NCI-H146 (cell line): ENCODE results near the gene C2orf42.
A peak's percentile ranks its signal among the peaks of the same experiment; 100 is the strongest.
"Not testable (repeated sequence)": the region's sequence is repeated elsewhere in the genome, so short reads cannot be mapped to it uniquely, and the experiment has no call there.

ENCODE experiments used
- DNase-seq: peaks from one replicate; lab custom pipeline; 2025; lab: John Stamatoyannopoulos, UW

C2orf42 gene

DNA sequence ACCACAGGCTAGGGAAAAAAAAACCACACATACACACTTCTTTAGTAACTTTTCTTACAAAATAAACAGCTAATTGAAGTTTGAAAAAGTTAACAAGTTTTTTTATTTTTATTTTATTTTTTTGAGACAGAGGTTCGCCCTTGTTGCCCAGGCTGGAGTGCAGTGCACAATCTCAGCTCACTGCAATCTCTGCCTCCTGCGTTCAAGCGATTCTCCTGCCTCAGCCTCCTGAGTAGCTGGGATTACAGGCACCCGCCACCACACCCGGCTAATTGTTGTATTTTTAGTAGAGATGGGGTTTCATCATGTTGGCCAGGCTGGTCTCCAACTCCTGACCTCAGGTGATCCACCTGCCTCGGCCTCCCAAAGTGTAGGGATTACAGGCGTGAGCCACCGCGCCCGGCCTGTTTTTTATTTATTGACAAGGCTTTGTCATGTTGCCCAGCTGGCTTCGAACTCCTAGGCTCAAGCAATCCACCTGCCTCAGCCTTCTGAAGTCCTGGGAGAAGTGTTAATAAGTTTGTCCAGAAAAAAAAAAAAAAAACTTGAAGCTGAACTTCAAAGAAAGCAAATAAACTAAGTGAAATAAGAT, 21.1 kb downstream of the C2orf42 start:
- not testable (repeated sequence) for DNase-seq

DNA sequence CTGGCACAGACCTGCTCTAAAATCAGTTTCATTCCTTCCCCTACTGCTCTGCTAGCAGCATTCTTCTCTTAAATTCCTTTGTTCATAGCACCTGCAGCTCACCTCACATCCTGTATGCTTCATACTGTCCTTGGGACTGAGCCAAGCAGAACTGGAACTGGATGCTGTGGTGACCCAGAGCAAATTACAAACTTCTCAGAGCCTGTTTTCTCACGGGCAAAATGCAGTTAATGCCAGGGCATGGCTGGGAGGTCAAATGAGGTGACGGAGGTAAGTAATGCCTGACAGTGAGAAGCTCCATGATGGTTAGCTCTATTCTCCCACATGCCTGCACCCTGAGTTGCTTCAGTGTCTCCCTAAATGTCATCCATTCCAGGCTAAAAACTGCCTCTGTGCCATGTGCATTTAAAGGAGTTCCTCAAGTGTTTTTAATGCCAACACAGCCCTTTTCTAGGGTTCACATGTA, 29.7 kb downstream of the C2orf42 start:
- DNase-seq, result no peak

DNA sequence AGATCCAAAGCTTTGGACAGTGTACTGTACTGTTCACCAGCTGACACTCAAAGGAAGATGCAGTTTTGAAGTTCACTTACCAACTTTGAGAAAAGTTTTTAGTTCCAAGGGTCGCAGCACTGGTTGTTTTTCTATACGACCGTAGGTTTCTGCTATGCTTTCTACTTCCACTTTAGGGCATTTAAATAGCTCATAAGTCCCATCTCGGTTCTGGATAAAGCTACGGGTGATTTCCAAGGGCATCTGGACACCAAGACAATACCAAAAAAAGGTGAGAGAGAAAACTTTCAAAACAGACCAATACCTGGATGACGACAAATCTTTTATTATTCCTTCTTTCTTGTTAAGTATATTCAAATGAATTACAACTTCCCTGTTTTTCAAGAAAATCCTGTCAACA, 30.3 kb downstream of the C2orf42 start:
- no peak for DNase-seq

DNA sequence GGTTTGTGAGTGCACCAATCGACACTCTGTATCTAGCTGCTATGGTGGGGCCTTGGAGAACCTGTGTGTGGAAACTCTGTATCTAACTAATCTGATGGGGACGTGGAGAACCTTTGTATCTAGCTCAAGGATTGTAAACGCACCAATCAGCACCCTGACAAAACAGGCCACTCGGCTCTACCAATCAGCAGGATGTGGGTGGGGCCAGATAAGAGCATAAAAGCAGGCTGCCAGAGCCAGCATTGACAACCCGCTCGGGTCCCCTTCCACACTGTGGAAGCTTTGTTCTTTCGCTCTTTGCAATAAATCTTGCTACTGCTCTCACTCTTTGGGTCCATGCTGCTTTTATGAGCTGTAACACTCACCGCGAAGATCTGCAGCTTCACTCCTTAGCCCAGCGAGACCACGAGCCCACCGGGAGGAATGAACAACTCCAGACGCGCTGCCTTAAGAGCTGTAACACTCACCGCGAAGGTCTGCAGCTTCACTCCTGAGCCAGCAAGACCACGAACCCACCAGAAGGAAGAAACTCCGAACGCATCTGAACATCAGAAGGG, 41.6 kb downstream of the C2orf42 start:
- not testable (repeated sequence) for DNase-seq

DNA sequence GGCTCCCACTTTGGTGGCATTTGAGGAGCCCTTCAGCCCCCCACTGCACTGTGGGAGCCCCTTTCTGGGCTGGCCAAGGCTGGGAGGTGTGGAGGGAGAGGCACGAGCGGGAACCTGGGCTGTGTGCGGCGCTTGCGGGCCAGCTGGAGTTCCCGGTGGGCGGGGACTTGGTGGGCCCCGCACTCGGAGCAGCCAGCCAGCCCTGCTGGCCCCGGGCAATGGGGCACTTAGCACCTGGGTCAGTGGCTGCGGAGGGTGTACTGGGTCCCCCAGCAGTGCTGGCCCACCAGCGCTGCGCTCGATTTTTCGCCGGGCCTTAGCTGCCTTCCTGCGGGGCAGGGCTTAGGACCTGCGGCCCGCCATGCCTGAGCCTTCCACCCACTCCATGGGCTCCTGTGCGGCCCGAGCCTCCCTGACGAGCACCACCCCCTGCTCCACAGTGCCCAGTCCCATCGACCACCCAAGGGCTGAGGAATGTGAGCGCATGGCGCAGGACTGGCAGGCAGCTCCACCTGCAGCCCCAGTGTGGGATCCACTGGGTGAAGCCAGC, 42.5 kb downstream of the C2orf42 start:
- not testable (repeated sequence) for DNase-seq

DNA sequence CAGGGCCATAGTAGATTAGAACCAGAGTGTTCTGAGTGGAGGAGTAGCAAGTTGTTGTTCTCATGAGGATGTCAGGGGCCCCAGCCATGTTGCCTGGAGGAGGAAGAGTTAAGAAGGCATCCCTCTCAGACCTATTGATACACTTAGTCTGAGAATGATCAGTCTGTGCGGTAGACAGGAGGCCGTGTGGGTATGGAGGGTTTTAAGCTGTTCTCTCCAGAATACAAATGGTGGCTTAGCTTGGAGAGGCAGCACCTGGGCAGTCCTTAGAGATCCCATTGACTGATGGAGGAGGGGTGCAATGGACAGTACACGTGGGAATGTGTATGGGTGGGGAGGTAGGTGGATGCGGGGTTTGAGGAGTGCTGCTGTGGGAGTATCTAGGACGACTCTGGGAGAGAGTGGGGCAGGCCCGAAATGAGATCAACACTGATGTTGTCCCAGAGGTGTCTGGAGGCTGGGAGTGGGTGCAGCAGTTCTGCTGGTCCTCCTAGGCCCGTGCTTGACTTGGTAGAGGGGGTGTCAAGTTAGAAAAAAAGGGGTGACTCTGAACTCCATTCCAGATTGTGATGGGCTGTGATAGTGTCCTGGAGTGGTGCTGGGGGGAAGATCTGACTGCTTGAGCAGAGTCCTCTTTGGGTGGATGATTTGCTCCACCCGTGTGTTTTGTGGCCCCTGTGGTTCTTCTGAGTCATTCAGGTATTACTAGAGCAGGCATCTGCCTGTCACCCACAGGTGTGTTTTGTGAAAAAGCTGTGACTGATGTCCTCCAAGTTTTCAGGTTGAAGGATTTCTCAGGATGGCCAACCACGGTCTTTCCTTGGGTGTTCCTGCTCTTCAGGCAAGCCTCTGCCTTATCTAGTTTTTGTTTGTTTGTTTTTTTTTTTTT, 44.7 kb downstream of the C2orf42 start:
- DNase-seq, result no peak

DNA sequence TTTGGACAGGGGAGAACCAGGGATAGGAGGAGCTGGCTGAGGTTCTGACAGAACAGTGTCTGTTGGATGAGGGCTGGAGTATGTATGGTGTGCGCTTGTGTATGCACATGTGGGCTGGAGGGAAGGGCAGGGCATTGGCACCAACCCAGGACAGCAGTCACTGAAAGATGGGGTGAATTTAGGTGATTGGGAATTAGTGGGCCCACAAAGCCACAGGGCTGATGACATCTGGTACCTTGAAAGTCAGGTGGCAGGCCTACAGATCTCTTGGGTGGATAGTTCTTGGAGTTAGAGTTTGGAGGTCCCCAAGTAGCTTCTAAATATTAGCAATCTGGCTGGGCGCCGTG, 45.7 kb downstream of the C2orf42 start:
- no peak for DNase-seq

DNA sequence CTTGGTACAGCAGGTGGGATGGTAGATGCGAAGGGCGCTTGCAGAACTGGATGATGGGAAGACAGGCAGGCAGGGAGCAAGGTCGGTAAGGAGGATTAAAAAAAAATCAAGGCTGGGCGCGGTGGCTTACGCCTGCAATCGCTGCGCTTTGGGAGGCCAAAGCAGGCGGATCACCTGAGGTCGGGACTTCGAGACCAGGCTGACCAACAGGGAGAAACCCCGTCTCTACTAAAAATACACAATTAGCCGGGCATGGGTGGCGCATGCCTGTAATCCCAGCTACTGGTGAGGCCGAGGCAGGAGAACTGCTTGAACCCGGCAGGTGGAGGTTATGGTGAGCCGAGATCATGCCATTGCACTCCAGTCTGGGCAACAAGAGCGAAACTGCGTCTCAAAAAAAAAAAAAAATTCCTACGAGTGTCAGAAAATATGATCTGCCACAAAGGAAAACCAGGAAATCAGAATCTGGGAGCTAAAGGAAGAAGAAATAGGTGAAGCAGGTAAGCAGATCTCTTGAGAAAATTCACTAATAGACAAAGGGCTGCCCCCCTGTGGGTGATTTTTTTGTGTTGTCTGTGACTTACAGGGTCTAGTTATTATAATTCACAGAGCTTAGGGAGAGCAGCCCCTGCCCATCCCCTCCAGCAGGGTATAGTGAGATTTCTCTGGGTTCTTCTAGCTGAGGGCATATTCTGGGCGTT, 46.2 kb downstream of the C2orf42 start:
- DNase-seq, result no peak

DNA sequence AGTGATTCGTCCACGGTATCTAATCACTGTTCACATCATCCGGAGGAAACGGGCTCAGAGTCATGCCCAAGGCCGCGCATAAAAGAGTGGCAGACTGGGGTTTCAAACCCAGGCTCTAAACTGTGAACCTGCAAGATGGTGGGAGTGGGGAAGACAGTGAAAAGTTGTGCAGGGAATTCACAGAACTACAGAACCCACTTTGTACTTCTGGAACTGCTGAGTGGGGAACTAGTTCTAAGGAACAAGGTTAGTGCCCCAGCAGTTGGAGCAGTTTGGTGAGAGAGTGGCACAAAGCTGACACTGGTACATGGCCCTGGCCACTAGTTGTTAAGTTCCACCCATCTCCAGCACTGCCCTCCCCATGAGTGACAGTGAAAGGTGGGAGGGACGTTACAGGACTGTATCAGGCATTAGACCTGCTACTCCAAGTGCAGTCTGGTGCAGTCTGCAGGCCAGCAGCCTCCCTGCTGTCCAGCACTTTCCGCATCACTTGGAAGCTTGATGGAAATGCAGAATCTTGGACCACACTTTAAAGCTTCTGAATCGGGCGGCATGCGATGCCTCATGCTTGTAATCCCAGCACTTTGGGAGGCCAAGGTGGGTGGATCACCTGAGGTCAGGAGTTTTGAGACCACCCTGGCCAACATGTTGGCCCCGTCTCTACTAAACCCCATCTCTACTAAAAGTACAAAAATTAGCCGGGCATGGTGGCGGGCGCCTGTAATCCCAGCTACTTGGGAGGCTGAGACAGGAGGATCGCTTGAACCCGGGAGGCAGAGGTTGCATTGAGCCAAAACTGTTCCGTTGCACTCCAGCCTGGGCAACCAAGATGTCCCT, 47.3 kb downstream of the C2orf42 start:
- DNase-seq, result peak; percentile 75

DNA sequence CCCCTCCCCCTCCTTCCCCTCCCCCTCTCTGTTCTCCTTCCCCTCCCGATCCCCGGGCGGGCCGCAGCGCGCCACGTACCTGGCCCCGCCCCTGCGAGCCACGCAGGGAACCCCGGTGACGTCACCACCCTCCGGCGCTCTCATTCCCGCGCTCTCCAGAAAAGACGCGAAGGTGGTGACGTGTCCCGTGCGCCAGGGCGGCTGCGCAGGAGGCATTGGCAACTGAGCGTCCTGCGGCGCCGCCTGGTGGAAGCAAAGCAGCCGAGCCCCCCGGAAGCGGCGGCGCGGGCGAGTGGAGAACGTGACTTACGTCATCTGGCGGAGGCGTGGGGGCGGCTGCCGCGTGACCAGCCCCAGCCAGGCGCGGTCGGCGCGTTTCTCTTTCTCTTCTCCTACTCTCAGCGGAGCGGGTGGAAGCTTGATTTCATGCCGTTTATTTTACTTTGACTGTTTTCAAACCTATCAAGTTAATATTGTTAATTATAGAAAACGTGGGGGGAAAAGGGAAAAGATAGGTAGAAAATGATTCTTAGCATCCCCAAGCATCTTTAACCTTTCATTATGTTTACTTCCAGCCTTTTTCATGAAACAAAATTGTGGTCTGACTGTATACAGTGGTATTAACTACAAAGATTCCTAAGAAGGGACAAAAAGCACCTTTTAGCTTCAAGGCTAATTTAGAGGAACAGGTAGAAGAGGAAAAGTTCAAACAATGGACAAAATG, 48.1 kb downstream of the C2orf42 start:
- DNase-seq, result peak; percentile 99

DNA sequence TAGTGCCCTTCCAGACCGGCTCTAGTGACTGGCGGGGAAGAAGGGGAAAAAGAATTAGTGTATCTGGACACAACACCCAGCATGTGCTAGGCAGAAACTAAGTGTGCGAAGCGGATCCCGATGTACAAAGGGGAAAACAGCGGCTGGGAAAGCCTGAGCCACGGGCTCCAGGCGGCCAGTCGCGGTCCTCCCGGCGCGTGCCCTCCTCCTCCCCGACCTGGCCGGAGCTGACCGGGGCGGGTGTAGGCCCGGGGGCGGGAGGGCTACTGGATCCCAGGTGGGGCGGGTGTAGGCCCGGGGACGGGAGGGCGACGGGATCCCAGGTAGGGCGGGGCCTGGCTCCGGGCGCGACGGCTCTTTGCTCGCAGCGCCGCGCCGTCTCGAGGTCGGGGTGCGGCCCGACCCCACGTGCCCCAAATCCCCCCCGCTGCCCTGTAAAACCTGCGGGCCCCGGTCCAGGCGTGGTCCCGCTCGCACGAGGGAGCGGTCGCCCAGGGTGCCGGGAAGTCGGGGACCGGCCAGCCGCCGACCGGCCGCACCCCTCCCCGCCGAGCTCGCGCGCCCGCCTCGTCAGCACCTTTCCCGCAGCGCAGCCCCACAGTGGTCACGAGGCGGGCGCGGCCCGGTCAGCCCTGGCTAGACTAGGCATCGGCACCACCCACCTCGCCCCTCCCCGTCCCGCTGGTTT, 48.8 kb downstream of the C2orf42 start:
- DNase-seq, result peak; percentile 84

DNA sequence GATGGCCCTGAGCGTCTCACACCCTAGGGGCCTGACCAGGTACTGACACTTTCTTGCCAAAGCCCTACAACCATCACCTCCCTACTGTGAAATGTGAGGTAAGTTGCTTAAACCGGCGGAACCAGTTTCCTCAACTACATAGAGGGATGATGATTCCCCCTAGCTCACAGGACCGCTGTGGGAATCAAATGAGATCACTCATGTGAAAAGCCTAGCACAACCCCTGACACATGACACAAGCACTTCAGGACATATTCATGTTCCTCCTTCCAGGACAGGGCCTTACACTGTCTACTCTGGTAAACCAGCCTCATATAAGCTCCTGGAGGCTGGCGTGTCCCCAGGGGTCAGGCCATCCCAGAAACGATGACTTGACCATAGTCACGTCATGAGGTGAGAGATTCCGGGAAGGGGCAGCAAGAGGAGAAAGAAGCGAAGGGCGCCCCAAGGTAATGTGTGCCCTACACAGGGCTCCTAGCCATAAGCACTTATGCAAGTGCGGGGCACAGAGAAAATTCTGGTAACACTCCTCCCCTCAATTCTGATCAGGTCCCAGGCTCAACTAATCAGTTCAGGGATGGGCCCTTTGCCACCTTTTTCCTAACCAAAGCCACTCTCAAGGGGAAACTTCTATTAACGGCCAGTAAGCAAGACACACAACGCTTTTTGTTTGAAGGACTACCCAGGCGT, 49.5 kb downstream of the C2orf42 start:
- DNase-seq, result peak; percentile 69

DNA sequence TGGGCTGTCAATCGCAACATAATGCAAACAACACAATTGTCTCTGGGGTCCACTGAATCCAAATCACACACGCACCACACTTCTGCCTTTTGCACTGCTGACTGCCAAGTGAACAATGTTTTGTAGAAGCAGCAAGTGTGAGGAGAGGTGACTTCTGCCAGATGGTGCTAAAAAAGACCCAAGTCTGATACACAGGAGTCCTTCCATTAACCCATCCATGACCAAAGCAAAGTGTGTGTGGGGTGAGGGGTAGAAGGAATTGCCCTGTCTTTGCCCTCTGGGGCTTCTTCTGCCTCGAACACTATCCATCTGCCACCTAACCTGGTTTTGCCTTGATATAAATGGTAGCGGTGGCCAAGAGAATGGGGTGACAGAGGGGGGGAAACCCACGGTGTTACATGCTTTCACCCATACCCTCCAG, 50.0 kb downstream of the C2orf42 start:
- DNase-seq, result no peak

DNA sequence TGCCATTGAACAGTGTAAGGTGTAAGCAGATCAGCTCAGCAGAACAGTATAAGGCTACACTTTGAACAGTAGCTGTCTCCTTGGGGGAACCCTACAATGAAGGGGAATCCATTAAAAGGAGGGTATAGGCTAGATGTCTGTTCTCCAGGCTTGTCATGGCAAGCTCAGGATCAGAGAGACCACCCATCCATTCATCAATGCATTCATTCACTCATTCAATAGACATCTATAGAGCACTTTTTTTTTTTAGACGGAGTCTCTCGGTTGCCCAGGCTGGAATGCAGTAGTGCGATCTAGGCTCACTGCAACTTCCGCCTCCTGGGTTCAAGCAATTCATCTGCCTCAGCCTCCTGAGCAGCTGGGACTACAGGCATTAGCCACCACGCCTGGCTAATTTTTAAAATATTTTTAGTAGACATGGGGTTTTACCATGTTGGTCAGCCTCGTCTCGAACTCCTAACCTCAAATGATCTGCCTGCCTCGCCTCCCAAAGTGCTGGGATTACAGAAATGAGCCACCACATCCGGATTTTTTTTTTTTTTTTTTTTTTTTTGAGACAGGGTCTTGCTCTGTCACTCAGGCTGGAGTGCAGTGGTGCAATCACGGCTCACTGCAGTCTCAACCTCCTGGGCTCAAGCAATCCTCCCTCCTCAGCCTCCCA, 56.4 kb downstream of the C2orf42 start:
- DNase-seq, result not testable (repeated sequence)

DNA sequence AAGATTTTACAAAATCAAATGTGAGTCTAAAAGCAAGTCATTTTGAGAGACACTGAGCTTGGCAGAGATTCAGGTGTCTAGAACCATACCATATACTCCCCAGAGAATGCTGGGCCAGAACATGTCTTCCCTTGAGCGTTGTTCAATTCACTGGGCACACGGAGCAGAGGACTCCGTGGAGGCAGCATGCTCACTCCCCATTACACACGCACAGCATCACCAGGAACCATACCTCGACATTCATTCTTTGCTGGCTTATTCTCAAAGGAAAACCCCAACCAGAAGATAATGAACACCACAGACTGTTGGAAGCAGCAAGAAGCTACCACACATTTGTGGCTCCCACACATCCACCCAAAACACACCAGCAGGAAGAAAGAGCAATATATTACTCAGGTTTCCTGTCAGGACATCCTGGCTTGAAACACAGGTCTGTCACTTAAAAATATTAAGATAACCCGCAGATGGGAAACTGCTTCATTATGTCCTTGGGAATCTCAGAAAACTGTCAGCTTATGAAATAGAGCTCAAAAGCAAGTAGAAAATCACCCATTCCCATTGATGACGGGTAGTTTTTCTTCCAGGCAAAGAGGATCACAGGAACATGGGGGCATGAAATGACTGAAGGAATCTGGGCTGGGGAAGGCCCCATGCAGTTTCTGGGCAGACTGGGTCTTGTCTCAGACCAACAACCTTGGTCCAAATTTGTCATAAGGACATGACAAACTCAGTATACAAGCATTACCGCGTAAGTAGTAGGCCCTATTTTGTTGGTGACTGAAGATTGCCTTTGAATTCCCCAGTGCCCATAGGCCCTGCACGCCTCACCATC, 57.1 kb downstream of the C2orf42 start:
- no peak for DNase-seq

DNA sequence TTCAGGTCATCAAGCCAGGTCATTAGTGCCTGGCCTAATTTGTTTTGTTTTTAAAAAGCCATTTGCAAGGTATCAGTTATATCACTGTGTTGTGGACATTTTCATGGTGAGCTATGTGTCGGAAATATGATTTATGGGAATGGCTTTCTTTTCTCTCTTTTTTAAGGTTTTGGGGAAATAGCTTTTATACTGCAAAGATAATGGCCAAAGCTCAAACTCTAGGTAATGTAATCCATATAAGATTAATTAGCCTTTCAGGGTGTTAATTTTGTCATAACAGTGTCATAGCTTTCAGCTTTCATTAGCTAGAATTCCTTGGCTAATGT, 57.7 kb downstream of the C2orf42 start:
- no peak for DNase-seq

DNA sequence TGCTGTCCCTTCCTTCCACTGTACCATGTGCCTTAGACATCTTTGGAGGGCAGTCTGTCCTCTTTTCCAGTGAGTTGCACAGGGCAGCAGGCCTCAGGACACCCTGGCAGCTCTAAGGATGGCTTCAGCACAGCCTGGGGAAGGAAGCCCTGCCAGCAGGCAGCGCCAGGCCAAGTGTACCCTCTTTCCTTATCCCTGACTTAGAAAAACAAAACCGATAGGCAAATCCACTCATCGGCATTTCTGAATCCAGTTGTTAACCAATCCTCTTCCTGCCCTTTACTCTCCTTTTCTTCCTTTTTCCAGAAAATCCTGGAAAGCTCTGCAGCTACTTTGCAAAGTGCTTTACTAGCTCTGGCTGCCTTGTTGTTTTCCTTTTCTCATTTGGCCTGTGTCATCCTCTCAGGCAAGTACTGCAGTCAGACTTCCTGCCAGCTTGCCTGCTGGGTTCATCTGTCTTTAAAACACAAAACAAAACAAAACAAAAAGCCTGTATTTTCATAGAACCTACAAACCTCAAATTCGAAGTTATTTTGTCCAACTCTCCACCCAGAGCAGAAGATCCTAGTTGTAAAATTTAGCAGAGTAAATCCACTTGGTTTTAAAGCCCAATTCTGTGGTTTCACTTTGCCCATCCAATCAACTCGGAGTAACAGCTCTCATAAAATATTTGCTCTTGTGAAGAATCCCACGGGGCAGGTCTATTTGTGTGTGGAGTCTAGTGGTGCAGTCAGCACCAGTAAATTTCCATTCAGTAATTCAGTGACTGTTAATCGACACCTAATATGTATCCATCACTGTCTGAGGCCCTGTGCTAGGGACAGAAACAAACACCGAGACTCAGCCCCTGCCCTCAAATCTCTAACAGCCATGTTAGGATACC, 58.3 kb downstream of the C2orf42 start:
- peak; percentile 62 for DNase-seq
